HG03097 (cell line): ENCODE results near the gene DBF4B.

Source experiments
- ATAC-seq: cut with Tn5 transposase; IDR thresholded peaks from one replicate; pipeline ENCODE4 v1.9.1; 2021; ENCODE audit not compliant: unreplicated experiment, low FRiP score

Gene DBF4B

DNA sequence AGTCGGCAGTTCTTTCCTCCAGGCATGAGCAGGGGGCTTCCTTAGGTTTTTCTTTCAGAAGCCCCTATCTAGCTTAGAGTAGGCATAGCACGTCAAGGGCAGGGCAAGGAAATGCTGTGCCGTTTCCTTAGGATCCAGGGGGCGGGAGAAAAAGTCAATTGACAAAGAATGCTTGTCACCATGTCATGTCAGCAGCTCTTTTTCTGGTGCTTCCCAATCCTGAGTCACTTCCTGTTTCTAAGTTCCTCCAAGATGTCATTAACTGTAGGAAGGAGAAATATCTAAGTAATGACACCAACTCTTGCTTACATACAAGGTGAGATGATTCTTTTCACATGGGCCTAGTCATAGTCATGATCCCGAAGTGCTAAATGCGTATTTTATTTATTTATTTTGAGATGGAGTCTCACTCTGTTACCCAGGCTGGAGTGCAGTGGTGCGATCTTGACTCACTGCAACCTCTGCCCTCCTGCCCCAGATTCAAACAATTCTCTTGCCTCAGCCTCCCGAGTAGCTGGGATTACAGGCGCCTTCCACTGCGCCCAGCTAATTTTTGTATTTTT is 86.5 kb downstream of the DBF4B start:
- no peak for ATAC-seq

DNA sequence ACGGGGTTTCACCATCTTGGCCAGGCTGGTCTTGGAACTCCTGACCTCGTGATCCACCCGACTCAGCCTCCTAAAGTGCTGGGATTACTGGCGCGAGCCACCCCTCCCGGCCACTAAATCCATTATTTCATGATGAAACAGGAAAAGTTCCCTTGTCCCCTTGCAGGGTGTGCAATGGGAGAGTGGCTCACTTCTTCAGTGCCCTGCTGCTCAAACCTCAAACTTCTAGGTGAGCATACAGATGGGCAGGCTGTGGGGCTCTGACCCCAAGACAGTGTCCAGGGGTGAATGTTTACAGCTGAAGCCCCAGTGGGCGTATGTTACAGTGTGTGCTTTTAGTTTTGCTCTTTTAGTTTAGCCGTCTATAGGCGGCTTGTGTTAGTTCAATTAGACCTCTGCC is 87.0 kb downstream of the DBF4B start:
- no peak for ATAC-seq

DNA sequence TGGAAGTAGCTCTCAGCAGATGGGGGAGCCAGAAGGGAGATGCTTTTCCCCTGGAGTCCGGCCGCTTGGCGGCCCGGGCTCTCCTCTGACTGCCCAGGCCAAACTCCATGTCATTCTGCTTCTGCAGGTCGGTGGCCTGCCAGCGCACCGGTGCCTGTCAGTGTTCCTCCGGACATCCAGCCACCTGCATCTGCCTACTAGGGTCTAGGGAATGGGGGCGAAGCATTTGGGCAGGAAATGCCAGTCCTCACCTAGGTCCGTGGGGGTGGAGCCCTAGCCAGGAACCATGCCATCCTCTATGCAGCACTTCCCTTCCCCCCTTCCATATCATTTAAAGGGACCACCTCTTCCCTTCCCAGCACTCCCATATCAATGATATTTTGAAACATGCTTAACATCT is 87.5 kb downstream of the DBF4B start:
- no peak for ATAC-seq

DNA sequence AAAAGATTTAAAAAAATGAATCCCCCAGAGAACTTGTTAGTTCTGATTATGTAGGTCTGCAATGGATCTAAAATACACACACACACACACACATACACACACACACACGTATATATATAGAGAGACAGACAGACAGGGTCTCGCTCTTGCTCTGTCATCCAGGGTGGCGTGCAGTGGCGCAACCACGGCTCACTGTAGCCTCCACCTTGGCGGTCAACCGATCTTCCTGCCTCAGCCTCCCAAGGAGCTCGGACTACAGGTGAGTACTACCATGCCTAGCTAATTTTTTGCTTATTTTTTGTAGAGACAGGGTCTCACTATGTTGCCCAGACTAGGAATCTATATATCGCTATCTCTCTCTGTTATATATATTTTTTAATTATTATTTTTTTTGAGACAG is 88.3 kb downstream of the DBF4B start:
- ATAC-seq, result no peak

DNA sequence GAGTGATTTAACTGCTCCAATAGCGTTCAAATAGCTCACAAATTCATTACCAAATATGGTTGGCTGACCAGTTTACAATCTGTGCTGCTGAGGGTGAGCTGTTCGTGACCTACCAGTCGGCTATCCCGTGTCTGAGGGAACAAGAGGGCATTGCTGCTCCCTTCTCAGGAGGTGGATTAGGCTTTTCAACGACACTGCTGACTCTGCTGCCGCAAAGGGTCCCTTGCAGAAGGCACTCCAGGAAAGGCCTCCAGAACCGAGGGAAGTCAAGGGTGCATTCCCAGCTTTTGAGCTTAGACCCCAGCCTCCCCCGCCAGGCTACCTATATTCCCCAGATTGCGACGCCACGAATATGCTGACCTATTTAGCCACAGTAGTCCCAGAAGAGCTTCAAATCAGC is 89.3 kb downstream of the DBF4B start:
- no peak for ATAC-seq

DNA sequence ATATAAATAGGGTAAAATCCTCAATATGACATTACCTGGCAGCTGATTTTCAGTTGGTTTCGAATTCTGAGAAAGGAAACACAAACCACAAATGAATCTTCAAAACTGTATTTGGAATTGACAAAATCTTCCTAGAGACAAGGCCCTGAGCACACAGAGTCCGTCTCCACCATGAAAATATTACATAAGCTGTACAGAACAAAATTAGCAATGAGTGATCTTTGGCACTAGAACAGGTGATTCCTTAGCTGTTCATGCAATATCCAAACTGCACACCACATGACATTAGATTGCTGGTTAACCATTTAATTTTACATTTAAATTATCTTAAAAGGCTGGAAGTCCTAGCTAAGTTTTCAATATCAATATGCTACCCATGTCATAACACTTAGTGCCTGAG is 89.9 kb downstream of the DBF4B start:
- ATAC-seq, result no peak
